ENCODE measurements around the gene RETREG3.
A peak's percentile ranks its signal among the peaks of the same experiment; 100 is the strongest.
"Not testable (repeated sequence)": the region's sequence is repeated elsewhere in the genome, so short reads cannot be mapped to it uniquely, and the experiment has no call there.

Gene RETREG3

DNA sequence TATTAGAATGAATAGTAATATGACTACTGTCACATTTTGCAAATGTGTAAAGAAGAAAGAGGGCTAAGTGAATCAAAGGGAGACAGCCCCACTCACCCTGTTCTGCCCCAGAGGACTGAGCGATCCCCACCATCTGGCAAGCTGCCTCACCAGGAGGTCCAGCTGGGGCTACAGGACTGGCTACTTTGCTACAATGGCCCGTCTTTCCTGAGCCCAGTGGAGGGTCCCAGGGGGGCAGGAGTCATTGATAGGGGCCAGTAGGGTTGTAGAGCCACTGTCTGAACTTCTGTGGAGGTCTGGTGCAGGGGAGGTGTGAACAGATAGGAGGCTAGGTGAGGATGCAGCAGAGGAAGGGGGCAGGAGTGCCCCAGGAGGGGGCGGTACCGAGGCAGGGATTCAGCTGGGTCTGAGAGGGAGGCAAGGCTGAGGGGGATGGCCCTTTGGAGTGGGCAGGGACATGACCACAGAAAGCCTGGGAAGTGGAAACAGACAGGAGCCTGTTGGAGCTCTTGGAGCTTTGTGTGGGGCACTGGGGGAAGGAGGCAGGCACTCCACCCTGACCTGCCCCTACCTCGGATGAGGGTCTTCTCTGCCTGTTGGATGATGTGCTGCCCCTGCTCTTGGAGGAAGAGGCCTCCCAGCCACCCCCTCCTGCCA is 53.1 kb downstream of the RETREG3 start:
- DNase-seq, result peak in 1 of 10 donors; percentile 85
- intact Hi-C loops (cut with DNase I), result not testable (repeated sequence)

GRCh38 chr17:42555122-42555622 is 54.0 kb downstream of the RETREG3 start:
- intact Hi-C loops (cut with DNase I), result no loop called here
- DNase-seq, result peak in 1 of 10 donors; percentile 15

DNA sequence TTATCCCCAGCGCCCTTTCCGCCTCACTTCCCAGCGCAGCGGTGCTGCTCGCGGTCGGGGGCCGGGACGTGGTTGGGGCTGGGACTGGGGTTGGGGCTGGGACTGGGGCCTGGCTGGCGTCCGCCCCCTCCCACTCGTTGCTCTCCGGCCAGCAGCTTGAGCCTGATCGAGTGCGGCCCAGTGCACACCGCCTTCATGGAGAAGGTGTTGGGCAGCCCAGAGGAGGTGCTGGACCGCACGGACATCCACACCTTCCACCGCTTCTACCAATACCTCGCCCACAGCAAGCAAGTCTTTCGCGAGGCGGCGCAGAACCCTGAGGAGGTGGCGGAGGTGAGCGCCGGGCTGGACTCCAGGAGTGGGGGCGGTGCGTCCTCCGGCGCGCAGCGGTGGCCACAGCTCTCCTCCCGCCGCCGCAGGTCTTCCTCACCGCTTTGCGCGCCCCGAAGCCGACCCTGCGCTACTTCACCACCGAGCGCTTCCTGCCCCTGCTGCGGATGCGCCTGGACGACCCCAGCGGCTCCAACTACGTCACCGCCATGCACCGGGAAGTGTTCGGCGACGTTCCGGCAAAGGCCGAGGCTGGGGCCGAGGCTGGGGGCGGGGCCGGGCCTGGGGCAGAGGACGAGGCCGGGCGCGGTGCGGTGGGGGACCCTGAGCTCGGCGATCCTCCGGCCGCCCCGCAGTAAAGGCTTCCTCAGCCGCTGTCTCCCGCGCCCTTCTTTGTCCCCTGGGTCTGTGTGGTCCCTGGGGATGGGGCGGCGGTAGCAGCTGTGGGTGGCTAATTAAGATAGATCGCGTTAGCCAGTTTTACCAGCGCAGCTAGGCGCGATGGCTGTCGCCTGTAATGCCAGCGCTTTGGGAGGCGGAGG is 54.7 kb downstream of the RETREG3 start:
- intact Hi-C loops (cut with DNase I), result no loop called here
- peak; percentile 82 to 98 (median 92) for DNase-seq

DNA sequence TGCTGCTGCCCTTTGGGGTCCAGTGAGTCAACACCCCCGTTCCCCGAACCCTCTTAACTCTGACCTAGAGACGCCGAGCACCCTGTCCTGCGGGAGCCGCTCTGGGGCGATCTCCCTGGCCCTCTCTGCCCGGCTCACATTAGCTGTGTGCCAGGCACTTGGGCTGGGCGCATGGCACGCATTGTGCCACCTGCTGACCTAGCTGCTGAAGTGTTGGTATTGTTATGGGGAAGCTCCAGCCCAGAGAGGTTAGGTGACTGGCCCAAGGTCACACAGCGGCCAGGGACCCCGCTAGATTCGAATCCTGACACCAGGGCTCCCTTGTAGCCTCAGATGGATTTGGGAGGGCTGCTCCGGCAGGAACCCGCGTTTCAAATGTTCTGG is 55.3 kb downstream of the RETREG3 start:
- DNase-seq, result peak in 1 of 10 donors; percentile 72
- intact Hi-C loops (cut with DNase I), result no loop called here

- peak in 2 of 10 donors; percentile 72 to 79 for DNase-seq
- intact Hi-C loops (cut with DNase I), result no loop called here
Measured at GRCh38 chr17:42553161-42553818, 55.9 kb downstream of the RETREG3 start.

DNA sequence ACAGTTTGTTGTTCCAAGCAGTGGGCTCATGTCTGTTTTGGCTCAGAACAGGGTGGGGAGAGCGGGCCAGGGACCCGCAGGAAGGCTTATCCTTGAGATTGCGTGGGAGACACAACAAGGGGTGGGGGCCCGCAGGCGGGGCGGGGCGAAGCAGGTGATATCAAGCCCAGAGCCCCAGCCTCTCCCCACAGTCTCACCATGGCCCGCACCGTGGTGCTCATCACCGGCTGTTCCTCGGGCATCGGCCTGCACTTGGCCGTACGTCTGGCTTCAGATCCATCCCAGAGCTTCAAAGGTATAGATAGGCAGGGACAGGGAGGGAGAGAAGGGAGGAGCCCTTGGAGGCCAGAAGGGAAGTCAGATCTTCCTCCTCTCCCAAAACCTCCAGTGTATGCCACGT is 56.4 kb downstream of the RETREG3 start, which contains the start of gene HSD17B1:
Gene HSD17B1, plus strand, starts transcription at position 188 of the 400 bp plus-strand sequence. Its CDS starts 11 bp downstream, at position 199.
- intact Hi-C loops (cut with DNase I), result not testable (repeated sequence)
- DNase-seq, result peak in 2 of 10 donors; percentile 25 to 67

DNA sequence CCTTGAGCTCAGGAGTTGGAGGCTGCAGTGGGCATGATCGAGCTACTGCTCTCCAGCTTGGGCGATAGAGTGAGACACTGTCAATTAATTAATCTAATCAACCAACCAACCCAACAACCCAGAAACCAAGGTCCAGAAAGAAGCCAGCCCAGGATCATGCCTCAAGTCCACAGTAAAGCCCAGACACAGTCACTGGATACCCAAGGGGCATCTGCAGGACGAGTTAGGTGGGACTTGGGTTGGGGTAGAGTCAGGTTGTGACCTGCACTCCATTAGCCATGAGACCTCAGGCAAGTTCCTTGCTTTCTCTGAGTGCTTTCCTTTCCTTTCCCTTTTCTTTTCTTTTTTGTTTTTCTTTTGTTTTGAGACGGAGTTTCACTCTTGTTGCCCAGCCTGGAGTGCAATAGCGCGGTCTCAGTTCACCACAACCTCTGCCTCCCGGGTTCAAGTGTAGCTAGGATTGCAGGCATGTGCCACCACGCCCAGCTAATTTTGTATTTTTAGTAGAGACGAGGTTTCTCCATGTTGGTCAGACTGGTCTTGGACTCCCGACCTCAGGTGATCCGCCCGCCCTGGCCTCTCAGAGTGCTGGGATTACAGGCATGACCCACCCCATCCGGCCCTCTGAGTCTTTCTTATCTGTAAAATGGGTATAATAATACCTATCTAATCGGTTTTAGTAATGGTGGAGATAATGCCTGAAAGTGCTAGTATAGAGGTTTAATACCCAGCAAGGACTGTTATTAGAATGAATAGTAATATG is 60.0 kb downstream of the RETREG3 start:
- no peak for DNase-seq
- intact Hi-C loops (cut with DNase I), result no loop called here

DNA sequence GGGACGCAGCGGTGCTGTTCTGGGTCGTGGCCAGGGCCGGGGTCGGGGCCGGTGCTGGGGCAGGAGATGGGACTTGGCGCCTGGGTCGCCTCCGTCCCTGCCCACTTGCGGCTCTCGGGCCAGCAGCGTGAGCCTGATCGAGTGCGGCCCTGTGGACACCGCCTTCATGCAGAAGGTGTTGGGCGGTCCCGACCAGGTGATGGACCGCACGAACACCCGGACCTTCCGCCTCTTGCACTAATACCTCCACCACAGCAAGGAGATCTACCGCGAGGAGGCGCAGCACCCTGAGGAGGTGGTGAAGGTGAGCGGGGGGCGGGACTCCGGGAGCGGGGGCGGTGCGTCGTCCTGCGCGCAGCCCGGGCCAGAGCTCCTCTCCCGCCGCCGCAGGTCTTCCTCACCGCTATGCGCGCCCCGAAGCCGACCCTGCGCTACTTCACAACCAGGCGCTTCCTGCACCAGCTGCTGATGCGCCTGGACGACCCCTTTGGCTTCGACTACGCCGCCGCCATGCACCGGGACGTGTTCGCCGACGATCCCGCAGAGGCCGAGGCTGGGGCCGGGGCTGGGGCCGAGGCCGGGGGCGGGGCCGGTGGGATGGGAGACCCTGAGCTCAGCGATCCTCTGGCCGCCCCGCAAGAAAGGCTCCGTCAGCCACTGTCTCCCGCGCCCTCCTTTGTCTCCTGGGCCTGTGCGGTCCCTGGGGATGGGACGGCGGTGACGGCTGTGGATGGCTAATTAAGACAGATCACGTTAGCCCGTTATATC is 60.9 kb downstream of the RETREG3 start:
- no peak for DNase-seq
- intact Hi-C loops (cut with DNase I), result no loop called here

GRCh38 chr17:42547698-42548069 is 61.5 kb downstream of the RETREG3 start:
- intact Hi-C loops (cut with DNase I), result no loop called here
- DNase-seq, result no peak

- intact Hi-C loops (cut with DNase I), result no loop called here
- DNase-seq, result peak in 1 of 10 donors; percentile 80
Measured at GRCh38 chr17:42547001-42547461, 62.1 kb downstream of the RETREG3 start.

GRCh38 chr17:42545755-42546505 is 63.2 kb downstream of the RETREG3 start:
- not testable (repeated sequence) for DNase-seq

DNA sequence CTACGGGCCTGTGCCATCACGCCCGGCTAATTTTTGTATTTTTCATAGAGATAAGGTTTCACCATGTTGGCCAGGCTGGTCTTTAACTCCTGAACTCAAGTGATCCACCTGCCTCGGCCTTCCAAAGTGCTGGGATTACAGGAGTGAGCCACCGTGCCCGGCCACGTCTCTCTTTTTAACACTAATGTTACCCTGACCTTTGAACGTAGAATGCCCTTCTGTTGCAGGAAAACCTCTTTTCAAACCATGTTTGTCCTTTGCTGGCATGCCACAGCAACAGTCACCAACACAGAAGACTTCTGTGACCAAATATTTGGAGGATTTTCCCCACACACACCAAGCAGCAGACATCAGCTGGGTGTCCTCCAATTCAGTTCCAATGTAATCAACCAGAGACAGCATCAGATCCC is 64.3 kb downstream of the RETREG3 start:
- DNase-seq, result no peak
- intact Hi-C loops (cut with DNase I), result no loop called here

More at GRCh38 chr17:42545755-42546505, 63.2 kb downstream of the RETREG3 start:
- intact Hi-C loops (cut with DNase I), result not testable (repeated sequence)

DNA sequence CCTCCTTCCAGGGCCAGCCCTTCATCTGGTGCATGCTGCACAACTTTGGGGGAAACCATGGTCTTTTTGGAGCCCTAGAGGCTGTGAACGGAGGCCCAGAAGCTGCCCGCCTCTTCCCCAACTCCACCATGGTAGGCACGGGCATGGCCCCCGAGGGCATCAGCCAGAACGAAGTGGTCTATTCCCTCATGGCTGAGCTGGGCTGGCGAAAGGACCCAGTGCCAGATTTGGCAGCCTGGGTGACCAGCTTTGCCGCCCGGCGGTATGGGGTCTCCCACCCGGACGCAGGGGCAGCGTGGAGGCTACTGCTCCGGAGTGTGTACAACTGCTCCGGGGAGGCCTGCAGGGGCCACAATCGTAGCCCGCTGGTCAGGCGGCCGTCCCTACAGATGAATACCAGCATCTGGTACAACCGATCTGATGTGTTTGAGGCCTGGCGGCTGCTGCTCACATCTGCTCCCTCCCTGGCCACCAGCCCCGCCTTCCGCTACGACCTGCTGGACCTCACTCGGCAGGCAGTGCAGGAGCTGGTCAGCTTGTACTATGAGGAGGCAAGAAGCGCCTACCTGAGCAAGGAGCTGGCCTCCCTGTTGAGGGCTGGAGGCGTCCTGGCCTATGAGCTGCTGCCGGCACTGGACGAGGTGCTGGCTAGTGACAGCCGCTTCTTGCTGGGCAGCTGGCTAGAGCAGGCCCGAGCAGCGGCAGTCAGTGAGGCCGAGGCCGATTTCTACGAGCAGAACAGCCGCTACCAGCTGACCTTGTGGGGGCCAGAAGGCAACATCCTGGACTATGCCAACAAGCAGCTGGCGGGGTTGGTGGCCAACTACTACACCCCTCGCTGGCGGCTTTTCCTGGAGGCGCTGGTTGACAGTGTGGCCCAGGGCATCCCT is 65.7 kb downstream of the RETREG3 start:
- intact Hi-C loops (cut with DNase I), result no loop called here
- DNase-seq, result peak in 6 of 10 donors; percentile 24 to 92 (median 44)

DNA sequence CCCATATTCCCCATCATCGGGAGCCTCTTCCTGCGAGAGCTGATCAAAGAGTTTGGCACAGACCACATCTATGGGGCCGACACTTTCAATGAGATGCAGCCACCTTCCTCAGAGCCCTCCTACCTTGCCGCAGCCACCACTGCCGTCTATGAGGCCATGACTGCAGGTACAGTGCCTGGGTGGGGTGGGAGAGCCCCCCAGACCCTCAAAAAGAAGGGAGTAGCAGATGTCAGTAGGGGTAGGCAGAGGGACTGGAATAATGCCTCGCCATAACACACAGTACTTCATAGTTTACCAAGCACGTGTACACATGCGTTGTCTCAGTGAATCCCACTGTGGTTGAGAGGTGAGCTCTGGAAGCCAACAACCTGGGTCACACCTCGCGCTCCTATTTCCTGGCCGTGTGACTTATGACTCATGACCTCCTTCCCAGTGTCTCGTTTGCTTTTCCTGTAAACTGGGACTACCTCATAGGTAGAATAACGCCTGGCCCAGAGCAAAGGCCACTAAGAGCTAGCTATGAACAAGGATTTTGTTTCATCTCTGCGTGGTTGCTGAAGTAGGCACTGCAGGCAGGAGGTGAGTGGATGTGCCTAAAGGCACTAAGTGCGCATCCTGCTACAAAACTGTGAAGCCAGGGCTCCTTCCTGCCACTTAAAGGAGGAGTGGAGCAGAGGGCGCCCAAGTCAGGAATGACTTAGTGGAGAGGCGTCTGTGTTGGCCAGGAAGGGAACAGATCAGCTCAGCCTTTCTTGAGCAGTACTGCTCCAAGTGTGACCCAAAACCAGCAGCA is 67.9 kb downstream of the RETREG3 start:
- intact Hi-C loops (cut with DNase I), result no loop called here
- DNase-seq, result no peak

DNA sequence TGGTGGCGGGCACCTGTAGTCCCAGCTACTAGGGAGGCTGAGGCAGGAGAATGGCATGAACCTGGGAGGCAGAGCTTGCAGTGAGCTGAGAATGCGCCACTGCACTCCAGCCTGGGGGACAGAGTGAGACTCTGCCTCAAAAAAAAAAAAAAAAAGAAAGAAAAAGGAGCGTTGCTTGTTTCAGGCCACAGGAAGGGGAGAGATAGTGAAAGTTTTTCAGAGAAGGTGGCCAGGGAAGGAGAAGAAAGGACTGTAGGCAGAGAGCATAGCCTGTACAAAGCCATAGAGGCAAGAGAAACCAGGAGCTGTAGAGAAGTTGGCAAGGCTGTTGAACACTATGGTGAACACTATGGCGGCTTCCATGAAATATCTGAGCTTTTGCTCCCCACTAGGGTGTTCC is 68.6 kb downstream of the RETREG3 start:
- intact Hi-C loops (cut with DNase I); DNase-seq: not testable (repeated sequence)

GRCh38 chr17:42538482-42538881 is 70.7 kb downstream of the RETREG3 start:
- intact Hi-C loops (cut with DNase I), result no loop called here
- DNase-seq, result no peak

Measured in posterior cingulate gyrus (tissue), 11 donors.